HG03196 (cell line): ENCODE results near the gene ELAPOR1.

Source experiments
- ATAC-seq: cut with Tn5 transposase; IDR thresholded peaks from one replicate; pipeline ENCODE4 v1.9.1; 2021; ENCODE audit not compliant: unreplicated experiment

The ELAPOR1 gene, protein sequence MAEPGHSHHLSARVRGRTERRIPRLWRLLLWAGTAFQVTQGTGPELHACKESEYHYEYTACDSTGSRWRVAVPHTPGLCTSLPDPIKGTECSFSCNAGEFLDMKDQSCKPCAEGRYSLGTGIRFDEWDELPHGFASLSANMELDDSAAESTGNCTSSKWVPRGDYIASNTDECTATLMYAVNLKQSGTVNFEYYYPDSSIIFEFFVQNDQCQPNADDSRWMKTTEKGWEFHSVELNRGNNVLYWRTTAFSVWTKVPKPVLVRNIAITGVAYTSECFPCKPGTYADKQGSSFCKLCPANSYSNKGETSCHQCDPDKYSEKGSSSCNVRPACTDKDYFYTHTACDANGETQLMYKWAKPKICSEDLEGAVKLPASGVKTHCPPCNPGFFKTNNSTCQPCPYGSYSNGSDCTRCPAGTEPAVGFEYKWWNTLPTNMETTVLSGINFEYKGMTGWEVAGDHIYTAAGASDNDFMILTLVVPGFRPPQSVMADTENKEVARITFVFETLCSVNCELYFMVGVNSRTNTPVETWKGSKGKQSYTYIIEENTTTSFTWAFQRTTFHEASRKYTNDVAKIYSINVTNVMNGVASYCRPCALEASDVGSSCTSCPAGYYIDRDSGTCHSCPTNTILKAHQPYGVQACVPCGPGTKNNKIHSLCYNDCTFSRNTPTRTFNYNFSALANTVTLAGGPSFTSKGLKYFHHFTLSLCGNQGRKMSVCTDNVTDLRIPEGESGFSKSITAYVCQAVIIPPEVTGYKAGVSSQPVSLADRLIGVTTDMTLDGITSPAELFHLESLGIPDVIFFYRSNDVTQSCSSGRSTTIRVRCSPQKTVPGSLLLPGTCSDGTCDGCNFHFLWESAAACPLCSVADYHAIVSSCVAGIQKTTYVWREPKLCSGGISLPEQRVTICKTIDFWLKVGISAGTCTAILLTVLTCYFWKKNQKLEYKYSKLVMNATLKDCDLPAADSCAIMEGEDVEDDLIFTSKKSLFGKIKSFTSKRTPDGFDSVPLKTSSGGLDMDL

GRCh38 chr1:109113590-109114341 is at the start of gene ELAPOR1:
ELAPOR1 (plus strand) TSS chr1:109114115; CDS start chr1:109114184, 69 bp downstream.
- no peak for ATAC-seq

DNA sequence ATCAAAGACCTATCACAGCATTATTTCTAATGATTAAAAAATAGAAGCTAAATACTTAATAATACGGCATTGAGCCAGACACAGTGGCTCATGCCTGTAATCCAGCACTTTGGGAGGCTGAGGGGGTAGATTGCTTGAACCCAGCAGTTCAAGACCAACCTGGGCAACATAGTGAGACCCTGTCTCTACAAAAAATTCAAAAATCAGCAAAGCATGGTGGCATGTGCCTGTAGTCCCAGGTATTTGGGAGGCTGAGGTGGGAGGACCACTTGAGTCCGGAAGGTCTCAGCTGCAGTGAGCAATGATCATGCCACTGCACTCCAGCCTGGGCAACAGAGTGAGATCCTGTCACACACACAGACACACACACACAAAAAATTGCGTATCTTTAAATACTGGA is 48.8 kb upstream of the ELAPOR1 start:
- ATAC-seq = no peak

GRCh38 chr1:109067883-109068282 is 46.0 kb upstream of the ELAPOR1 start:
- no peak for ATAC-seq

GRCh38 chr1:109069294-109069693 is 44.6 kb upstream of the ELAPOR1 start:
- ATAC-seq = no peak

GRCh38 chr1:109075531-109076490 is 38.1 kb upstream of the ELAPOR1 start, which contains the start of gene TAF13:
TAF13 (minus strand) TSS chr1:109076003; CDS start chr1:109075947, 56 bp downstream.
- ATAC-seq = peak; percentile 99

GRCh38 chr1:109078317-109078716 is 35.6 kb upstream of the ELAPOR1 start:
- no peak for ATAC-seq

- no peak for ATAC-seq
These were observed 34.7 kb upstream of the ELAPOR1 start for GRCh38 chr1:109079240-109079622.

- no peak for ATAC-seq
These were observed 33.4 kb upstream of the ELAPOR1 start for GRCh38 chr1:109080441-109081082.

DNA sequence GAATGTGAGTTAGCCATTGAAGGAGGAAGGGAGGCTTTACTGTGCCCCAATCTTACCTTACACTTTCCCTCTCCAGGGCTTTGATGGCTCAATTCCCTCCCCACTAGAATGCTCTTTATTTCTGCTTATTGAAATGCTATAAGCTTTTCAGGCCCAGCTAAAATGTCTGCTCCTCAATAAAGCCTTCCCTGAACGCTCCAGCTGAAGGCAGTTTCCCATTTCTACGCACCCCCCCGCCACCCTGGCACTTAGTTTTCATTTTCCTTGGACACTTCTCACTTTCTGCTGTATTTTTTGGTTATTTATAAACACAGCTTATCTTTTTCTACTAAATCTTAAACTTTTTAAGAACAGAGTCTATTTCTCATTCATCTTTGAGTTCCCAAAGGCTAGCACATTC is 30.4 kb upstream of the ELAPOR1 start:
- no peak for ATAC-seq

- ATAC-seq = no peak
These were observed 30.0 kb upstream of the ELAPOR1 start for GRCh38 chr1:109083923-109084322.

GRCh38 chr1:109084563-109085517 is 29.1 kb upstream of the ELAPOR1 start:
- ATAC-seq = no peak

GRCh38 chr1:109089242-109090015 is 24.5 kb upstream of the ELAPOR1 start:
- ATAC-seq = no peak

DNA sequence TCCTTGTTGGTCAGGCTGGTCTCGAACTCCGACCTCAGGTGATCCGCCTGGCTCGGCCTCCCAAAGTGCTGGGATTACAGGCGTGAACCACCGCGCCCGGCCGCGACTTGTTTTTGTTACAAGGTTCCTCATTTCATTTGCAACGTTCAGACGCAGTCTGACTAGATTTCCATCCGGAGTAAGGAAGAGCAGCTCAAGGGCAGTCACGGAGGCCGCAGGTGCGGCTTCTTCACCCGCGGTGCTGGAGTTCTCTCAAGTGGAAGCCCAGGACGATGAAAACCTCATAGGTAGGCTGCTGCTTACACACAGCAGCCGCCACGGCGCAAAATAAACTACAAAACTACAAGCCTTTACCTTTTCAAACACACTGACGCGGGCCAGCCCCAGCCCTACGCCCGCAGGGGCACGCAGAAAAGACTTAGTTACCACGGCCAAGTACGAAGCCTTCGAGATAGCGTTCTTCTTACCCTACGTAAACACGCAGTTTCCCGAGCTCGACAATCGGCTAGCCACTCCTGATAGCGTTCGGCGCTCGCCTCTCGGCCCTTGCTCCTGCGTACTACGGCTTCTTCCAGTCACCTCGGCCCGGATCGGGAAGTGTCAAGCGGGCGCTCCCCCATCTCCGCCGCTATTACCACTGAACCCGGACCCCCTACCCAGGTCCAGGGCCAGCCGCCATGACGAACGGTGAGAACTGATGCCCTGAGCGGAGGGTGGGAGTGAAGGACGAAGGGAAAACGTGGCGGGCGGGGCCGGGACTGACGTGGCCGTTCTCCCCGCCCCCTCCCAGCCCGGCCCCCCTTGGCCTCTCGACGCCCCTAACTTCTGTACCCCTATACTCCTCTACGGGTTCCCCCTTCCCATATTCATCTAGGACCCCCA is 23.5 kb upstream of the ELAPOR1 start, which contains the start of gene TMEM167B:
TMEM167B (plus strand) TSS at position 569 of the 882 bp plus-strand sequence; CDS start at position 678, 109 bp downstream.
- peak; percentile 89 for ATAC-seq

DNA sequence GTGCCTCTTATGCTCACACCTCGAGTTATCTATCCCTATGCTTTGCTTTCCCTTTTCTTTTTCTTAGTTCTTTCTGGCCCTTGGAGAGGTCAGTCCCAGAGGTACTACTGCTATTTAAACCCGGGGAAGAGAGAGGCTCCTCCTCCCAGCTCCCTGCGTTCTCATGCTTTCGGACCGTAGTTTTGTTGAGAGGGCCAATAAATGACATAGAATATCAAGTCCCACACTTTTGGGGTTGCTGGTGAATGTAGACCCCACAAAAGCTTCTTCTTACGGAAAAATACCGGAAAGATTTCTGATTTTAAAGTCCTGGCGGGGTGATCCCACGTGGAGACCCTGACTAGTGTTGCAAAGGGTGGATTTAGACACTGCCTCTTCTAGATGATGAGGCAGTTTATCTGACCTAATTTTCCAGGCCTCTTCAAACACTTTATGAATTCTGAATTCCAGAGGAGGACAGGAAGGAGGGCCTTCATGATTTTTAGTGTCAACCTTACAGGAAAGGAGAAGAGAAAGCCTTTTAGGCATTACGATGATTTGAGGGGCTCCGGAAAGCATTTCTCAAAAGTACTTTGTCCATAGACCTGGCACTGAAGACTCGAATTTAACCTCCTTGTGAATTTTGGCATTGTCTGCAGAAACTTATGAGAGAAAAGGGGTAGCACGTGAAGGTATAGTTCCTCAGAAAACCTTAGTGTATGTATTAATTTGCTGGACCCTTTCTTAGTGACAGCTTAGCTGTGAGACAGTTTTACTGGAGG is 22.7 kb upstream of the ELAPOR1 start:
- ATAC-seq = peak; percentile 40

GRCh38 chr1:109091839-109092193 is 22.1 kb upstream of the ELAPOR1 start:
- no peak for ATAC-seq
